ENCODE data around the gene UNC80. TPM values are rescaled to one million over a fixed set of nuclear protein-coding genes. Genes with fewer than 3 reads are reported as not detected.

The UNC80 gene
- total and polyA plus RNA-seq, 2 donors (not counting 1 experiment from before 2014, with no cell fraction given): not detected

DNA sequence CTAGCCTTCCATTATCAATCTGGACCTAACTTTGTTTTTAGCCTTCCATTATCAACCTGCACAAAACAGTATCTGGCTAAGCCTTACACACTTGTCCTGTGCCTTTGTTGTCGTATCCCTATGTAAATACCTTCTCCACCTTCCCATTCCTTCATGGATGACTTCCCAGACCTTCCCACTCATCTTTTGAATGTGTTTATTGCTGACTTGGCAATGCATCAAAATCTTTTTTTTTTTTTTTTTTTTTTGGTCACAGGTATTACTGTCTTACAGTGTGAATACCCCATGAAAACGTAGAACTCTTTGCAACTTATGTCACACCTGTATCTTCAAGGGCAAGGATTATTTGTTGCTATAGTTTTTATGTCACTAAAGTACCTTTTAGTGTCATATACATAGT, 256.5 kb downstream of the UNC80 start:
- H3K79me2 ChIP-seq (ENCODE audit: control insufficient read depth, insufficient read depth, low read length): no peaks in the 10 kb centered on the region
- ChIA-PET POLR2A (no interaction called here), CTCF (no interaction called here)
- H3K4me3 Mint-ChIP-seq: no peak overlapping the region
- H4K20me1 ChIP-seq (ENCODE audit: control insufficient read depth, insufficient read depth, low read length, poor library complexity, severe bottlenecking): no peaks in the 10 kb centered on the region
- no peak for DNase-seq
- no peaks in the 10 kb centered on the region for H3K4me1 Mint-ChIP-seq
- peaks cover 0 to 7% of the 10 kb centered on the region in 2 experiments for H3K36me3 ChIP-seq (replicated peaks in 1 of 2; ENCODE audit: control extremely low read depth in 1 of 2, control insufficient read depth in 1 of 2, extremely low read depth in 1 of 2, insufficient read depth in 2 of 2, low read length in 1 of 2)
- no peak overlapping the region for H2AFZ ChIP-seq (ENCODE audit: insufficient read depth, low read depth, low read length, poor library complexity, severe bottlenecking)
- no peaks in the 10 kb centered on the region for H3K4me1 ChIP-seq (ENCODE audit: control insufficient read depth in 2 of 2, insufficient read depth in 2 of 2, low read length in 2 of 2)
- ATAC-seq (ENCODE audit: low read depth): no peak
- H3K27ac Mint-ChIP-seq: no peak overlapping the region
- intact Hi-C loops (cut with micrococcal nuclease): no loop called here
- no peak overlapping the region for H3K27ac ChIP-seq (ENCODE audit: low read length in 2 of 2)
- no peak overlapping the region for H3K9ac ChIP-seq (ENCODE audit: low read length)
- H3K4me3 ChIP-seq (ENCODE audit: control extremely low read depth in 1 of 5, extremely low read depth in 1 of 5, insufficient read depth in 1 of 5, low read depth in 2 of 5, low read length in 4 of 5): no peak overlapping the region
- no peaks in the 10 kb centered on the region for H3K9me3 ChIP-seq (ENCODE audit: control extremely low read depth in 1 of 3, control insufficient read depth in 2 of 3, insufficient read depth in 1 of 3, low read length in 2 of 3)
- 100% methylated on average over 1 of the region's 2 CpGs for WGBS (ENCODE audit: insufficient coverage)
- no peaks in the 10 kb centered on the region for H3K27me3 Mint-ChIP-seq
- no peaks in the 10 kb centered on the region for H3K9me3 Mint-ChIP-seq (ENCODE audit: insufficient read depth)
- H3K27me3 ChIP-seq (replicated peaks in 1 of 4; ENCODE audit: control extremely low read depth in 1 of 4, control insufficient read depth in 3 of 4, insufficient read depth in 4 of 4, low read length in 3 of 4): no peaks in the 10 kb centered on the region
- TF ChIP-seq, protein P1, sequence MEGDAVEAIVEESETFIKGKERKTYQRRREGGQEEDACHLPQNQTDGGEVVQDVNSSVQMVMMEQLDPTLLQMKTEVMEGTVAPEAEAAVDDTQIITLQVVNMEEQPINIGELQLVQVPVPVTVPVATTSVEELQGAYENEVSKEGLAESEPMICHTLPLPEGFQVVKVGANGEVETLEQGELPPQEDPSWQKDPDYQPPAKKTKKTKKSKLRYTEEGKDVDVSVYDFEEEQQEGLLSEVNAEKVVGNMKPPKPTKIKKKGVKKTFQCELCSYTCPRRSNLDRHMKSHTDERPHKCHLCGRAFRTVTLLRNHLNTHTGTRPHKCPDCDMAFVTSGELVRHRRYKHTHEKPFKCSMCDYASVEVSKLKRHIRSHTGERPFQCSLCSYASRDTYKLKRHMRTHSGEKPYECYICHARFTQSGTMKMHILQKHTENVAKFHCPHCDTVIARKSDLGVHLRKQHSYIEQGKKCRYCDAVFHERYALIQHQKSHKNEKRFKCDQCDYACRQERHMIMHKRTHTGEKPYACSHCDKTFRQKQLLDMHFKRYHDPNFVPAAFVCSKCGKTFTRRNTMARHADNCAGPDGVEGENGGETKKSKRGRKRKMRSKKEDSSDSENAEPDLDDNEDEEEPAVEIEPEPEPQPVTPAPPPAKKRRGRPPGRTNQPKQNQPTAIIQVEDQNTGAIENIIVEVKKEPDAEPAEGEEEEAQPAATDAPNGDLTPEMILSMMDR (IDR thresholded peaks at IDR 0.05): no peak
- no peak for TF ChIP-seq EZH2 (IDR thresholded peaks at IDR 0.05; ENCODE audit: borderline replicate concordance, insufficient read depth, low read depth, low read length, poor library complexity, severe bottlenecking)
- H3K4me2 ChIP-seq (replicated peaks; ENCODE audit: low read depth, low read length, poor library complexity, severe bottlenecking): no peak overlapping the region

DNA sequence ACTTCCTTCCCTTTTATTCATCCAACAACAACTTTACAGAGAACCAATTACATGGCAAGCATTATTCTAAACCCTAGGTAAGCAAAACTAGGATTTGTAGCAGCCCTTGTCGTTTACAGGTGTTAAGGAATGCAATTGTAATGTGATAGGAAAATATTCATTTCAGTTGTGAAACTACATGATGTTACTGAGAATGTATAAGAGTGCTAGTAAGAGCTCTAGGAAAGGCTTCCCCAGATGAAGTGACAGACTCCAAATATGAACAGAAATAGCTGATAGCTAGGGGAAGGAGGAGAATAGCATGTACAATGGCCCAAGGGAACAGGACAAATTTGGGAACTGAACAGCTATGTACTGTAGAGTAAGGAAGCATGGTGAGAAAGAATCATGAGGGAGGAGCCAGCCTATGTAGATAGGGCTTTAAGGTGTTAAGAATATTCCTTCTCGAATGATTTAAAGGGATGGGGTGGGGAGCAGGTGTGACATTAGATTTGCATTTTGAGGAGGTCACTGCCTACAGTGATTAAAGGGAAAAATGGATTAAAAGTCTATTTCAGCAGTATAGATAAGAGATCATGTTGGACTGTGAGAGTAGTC, 262.6 kb downstream of the UNC80 start:
- Histone ChIP-seq H3K27me3 (replicated peaks in 1 of 4; ENCODE audit: control extremely low read depth in 1 of 4, control insufficient read depth in 3 of 4, insufficient read depth in 4 of 4, low read length in 3 of 4) (no peaks in the 10 kb centered on the region), H3K9me3 (ENCODE audit: control extremely low read depth in 1 of 3, control insufficient read depth in 2 of 3, insufficient read depth in 1 of 3, low read length in 2 of 3) (no peaks in the 10 kb centered on the region), H3K4me2 (replicated peaks; ENCODE audit: low read depth, low read length, poor library complexity, severe bottlenecking) (no peak overlapping the region), H3K36me3 (replicated peaks in 1 of 2; ENCODE audit: control extremely low read depth in 1 of 2, control insufficient read depth in 1 of 2, extremely low read depth in 1 of 2, insufficient read depth in 2 of 2, low read length in 1 of 2) (no peaks in the 10 kb centered on the region), H4K20me1 (ENCODE audit: control insufficient read depth, insufficient read depth, low read length, poor library complexity, severe bottlenecking) (no peaks in the 10 kb centered on the region), H3K27ac (ENCODE audit: low read length in 2 of 2) (no peak overlapping the region), H3K4me1 (ENCODE audit: control insufficient read depth in 2 of 2, insufficient read depth in 2 of 2, low read length in 2 of 2) (no peaks in the 10 kb centered on the region), H3K9ac (ENCODE audit: low read length) (no peak overlapping the region), H3K4me3 (ENCODE audit: control extremely low read depth in 1 of 5, extremely low read depth in 1 of 5, insufficient read depth in 1 of 5, low read depth in 2 of 5, low read length in 4 of 5) (no peak overlapping the region), H3K79me2 (ENCODE audit: control insufficient read depth, insufficient read depth, low read length) (no peaks in the 10 kb centered on the region), H2AFZ (ENCODE audit: insufficient read depth, low read depth, low read length, poor library complexity, severe bottlenecking) (no peak overlapping the region)
- POLR2A ChIA-PET: no interaction called here
- ATAC-seq (ENCODE audit: low read depth) (no peak), DNase-seq (no peak)
- intact Hi-C loops (cut with micrococcal nuclease): no loop called here
- H3K27ac Mint-ChIP-seq: no peak overlapping the region
- no peak for TF ChIP-seq EZH2 (IDR thresholded peaks at IDR 0.05; ENCODE audit: borderline replicate concordance, insufficient read depth, low read depth, low read length, poor library complexity, severe bottlenecking)
- TF ChIP-seq, protein P1 (IDR thresholded peaks at IDR 0.05): no peak
- 82% methylated on average over 2 of the region's 2 CpGs for WGBS (ENCODE audit: insufficient coverage)
- no peaks in the 10 kb centered on the region for H3K4me1 Mint-ChIP-seq
- no peak overlapping the region for H3K4me3 Mint-ChIP-seq
- H3K9me3 Mint-ChIP-seq (ENCODE audit: insufficient read depth): no peaks in the 10 kb centered on the region
- H3K27me3 Mint-ChIP-seq: no peaks in the 10 kb centered on the region
- CTCF ChIA-PET: interaction anchor here (0.6 kb wide), 1 partner anchor 31 kb away, joined by 3 read pairs; no protein-coding TSS in a partner anchor

All from B cell (primary cell).